HG03457 (cell line): ENCODE measurements around the gene CRYBB2.
"Not testable (repeated sequence)": the region's sequence is repeated elsewhere in the genome, so short reads cannot be mapped to it uniquely, and the experiment has no call there.

Experiments
- ATAC-seq: cut with Tn5 transposase; IDR thresholded peaks from one replicate; pipeline ENCODE4 v1.9.1; 2021; ENCODE audit warnings: moderate number of reproducible peaks; ENCODE audit not compliant: unreplicated experiment

Gene CRYBB2, protein sequence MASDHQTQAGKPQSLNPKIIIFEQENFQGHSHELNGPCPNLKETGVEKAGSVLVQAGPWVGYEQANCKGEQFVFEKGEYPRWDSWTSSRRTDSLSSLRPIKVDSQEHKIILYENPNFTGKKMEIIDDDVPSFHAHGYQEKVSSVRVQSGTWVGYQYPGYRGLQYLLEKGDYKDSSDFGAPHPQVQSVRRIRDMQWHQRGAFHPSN

DNA sequence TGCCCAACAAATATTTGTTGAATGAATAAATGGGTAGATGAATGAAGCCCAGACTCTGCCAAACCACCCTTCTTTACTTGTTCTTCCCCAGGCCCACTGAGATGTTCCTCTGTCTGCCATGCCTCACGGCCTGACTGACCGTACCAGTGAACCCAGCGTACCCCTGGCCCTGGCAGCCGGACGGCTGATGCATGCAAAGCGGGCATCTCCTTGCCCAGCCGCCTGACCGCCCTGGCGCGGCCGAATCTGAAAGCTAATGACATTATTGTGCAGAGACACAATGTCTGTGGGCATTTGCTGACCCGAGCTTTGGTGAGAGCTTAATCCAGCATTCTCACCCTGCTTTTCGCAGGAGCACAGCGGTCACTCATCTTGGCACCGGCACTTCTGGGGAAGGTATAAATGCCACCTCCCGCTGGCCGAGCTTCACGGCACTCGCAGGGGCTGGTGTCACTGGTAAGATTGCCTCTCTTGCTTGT lies at the start of gene CRYBB2:
Gene CRYBB2 (plus strand): TSS at position 429 of the 479 bp plus-strand sequence. CDS start 1,791 bp downstream, outside the sequence.
- no peak for ATAC-seq

DNA sequence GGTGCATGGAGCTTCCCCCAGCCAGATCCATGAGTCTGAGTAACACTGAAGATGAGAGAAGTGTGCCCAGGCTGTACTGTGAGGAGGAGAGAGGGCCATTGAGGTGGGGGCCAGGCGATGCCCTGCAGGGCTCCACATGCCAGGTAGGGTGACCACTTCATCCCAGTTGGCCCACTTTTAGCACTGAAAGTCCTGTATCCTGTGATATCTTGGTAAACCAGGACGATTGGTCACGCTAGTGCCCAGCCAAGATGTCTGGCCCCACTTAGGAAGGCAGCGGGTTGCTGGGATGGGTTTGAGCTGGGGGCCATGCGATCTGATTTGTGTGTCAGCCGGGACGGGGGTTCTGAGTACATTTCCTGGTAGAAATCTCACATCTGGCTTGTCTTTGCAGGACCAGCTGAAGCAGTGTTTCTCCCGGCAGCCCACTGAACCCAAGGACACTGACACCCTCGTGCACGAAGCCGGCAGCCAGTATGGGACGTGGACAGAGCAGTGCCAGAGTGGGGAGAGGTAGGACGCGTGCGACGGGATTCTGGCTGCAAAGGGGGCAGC lies 48.9 kb upstream of the CRYBB2 start:
- ATAC-seq = no peak

DNA sequence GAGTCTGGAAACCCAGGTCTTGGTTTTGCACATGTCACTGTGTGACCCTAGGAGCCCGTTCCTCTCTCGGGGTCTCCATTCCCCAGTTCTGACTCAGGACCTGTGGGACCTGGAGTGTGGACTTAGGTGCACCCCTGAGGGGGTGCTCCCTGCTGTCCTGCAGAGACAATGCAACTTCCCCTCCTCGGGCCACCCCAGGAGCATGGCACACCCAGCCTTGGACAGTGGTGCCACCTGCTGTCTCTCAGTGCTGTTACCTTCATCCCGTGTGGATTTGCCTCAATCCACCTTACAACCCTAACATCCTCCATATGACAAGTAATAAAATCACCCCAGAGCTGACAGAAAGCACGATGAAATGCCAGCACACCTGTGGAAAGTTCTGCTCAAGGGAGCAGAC lies 47.3 kb upstream of the CRYBB2 start:
- ATAC-seq = no peak

DNA sequence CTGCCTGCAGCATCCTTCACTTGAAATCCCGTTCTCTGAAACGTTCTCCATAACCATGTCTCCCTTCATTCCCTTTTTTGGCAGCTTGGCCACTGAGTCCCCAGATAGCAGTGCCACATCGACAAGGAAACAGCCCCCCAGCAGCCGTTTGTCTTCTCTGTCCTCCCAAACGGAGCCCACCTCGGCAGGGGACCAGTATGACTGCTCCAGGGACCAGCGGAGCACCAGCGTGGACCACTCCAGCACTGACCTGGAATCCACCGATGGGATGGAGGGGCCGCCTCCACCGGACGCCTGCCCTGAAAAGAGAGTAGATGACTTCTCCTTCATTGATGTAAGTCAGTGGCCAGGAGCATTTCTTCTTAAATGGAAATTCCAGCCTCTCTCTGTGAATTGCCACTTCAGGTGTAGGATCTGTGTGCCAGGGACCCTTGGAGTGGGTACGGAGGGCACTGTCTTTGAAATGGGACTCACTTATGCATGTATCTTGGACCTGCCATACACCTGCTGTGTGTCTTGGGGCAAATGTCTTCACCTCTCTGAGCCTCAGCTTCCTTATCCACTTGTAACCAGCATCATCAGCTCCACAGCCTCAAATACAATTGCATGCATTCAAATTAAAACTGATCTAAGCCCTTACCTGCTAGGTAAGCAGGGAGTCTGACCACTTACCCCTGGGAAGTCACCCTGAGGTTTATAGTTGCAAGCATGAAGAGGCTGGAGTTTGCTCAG lies 45.1 kb upstream of the CRYBB2 start:
- ATAC-seq = no peak

DNA sequence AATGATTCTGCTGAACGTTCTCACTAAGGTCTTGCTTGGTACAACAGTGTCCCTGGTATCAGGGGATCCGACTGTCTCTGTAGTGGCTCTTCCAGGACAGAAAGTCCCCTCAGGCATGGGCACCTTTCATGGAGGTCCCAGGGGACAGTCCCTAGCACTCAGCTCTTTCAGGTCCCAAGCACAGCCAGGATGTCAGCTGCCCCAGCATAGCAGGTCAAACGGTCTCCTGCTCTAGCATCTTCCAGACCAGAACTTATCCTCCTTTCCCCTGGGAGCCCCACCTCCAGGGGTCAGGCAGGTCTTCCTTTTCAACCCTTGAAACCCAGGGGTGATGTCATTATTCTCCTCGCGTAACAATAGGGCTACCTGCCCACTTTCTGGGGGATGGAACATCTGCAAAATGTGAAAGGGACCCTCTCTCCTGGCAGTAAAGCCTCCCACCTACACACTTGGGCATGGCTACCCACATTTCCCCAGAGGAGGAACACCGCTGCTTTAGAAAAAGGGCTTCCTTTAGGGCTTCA lies 44.5 kb upstream of the CRYBB2 start:
- ATAC-seq = no peak

DNA sequence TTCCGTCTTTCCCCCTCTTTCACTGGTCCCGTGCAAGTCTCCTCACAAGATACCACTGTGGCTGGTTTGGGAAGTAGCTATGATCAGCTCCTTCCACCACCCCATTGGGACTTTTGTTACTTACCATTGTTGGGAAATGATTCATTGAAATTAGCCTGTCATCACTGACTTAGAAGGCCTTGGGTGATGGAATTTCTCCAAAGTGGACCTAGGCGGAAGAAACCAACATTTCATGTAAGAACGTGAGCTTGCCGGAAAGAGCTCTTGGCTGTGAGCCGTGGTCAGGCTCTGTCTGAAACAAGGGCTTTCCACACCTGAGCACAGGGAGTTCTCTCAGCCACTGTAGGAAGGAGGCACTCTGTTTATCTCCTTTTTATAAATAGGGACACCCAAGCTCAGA lies 43.3 kb upstream of the CRYBB2 start:
- no peak for ATAC-seq

DNA sequence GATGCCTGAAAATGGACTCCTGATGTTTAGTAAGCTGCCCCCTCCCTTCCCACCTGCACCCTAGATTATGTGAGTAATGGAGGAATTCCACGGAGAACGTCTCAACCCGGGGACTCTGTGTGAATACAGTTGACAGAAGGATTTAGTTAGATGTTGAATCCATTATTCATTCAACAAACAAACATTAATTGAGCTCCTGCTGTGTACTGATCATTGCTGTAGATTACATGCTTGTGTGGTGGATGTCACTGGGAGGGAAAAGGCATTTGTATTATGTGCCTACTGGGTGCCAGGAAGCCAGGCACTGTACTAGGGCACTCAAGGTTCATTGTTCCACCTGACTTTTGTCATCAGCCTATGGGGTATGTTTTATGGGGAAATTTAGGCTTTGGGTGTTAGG lies 42.6 kb upstream of the CRYBB2 start:
- no peak for ATAC-seq

DNA sequence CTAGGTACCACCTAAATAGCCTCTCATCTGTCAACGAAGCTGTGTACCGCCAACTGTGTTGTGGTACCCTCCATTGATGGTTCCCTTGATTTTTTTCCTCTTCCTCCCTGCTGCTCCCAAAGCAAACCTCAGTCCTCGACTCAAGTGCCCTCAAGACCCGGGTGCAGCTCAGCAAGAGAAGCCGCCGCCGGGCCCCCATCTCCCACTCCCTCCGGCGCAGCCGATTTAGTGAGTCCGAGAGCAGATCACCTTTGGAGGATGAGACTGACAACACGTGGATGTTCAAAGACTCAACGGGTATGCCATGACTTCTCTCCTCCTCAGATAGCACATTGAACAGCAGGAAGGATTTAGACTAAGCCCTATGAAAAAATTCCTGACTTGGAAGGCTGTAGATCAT lies 42.2 kb upstream of the CRYBB2 start:
- ATAC-seq = no peak

DNA sequence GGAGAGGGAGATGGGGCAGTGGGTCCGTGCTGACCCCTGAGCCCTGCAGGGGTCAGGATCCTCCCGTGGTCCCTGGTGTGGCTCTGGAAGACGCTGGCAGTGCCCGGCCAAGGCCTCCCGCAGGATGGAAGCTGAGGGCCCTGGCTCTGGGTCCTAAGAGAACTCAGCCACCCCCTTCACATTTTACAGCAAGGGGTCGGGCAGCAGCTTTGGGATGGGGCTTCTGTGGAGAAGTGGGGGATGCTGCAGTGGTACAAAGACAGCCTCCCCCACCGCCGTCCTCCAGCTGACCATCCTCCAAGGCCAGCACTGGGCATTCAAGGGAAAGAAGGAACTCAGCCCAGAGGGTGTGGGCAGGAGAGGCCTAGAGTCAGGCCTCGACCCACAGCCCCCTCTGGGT lies 41.5 kb upstream of the CRYBB2 start:
- no peak for ATAC-seq

DNA sequence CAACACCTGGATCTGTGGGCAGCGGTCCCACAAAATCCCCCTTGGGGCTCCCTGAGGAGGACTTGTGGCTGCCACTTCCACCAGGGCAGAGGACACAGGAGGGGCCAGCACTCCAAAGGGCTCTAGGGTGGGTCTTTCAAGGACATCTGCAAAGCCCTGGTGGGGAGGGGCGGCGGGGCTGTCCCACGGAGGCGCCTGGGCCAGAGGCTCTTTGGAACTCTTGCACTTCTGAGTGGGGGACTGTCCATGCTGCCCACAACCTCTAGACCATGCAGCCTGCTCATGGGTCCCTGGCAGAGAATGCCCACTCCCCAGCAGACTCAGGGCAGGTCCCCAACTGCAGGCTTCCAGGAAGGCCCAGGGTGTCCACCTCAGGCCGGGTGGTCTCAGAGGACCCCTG lies 41.1 kb upstream of the CRYBB2 start:
- ATAC-seq = not testable (repeated sequence)

DNA sequence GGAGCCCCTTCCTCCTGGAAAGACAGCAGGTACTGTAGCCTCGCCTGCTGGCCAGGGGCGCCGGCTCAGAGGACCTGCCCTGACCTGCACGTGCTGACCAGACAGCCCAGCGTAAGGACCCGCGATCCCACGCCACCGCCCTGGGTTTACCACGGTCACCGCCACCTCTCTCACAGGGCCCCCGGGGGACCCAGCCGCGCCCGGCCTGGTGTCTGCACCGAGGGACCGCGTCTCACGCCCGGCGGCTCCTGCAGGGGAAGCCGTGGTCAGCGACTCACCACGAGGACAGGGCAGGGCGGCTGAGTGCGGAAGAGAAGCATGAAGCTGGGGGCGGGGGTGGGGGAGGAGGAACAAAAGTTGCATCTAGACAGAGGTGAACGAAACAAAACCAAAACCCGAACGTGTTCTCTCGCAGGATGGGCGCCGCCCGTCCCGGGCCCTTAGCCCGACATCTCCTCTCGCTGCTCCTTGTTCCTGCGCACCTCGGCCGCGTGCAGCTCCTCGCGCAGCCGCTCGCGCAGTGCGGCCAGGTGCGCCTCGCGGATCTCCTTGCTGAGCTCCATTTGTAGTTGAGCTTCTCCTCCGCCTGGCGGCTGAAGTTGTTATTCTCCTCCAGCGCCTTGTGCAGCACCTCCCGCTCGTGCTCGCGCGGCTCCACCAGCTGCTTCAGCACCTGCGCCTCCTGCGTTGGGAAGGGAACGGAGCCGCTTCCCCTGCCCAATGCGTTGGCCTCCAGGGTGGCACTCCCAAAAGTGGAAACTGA lies 40.4 kb upstream of the CRYBB2 start:
- ATAC-seq = not testable (repeated sequence)

DNA sequence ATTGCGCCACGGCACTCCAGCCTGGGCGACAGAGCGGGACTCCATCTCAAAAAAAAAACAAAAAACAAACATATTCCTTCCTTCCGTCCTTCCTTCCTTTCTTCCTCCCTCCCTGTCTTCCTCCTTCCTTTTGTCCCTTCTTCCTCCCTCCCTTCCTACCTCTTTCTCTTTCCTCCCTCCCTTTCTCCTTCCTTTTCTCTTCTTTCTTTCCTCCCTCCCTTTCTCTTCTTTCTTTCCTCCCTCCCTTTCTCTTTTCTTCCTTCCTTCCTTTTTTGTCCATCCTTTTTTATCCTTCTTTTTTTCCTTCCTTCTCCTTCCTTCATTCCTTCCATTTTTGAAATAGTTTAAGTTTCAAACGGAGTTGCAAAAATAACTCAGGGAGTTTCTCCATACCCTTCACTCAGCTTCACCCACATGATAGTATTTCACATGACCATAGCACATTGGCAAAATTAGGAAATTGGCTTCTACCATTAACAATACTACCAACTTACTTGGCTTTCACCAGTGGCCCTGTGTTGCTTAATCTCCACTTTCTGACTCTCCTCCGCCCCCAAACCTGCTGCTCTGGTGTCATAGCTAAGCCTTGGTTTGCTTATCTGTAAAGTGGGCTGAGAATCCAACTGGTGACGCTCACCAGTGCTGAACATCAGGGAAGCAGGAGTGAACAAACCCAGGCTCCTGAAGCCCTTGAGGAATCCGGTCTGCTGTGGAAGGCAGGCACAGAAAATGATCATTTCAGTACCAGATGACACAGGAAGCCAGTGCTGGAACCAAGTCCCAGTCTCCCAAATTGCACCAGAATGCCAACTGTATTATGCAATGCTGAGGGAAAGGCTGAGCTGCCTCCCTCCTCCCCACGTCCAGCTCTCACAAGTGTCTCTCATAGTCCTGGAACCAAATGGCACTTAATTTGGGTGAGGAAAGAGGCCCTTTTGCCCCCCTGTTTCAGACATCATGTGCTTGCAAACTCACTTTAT lies 37.0 kb upstream of the CRYBB2 start:
- ATAC-seq = no peak

DNA sequence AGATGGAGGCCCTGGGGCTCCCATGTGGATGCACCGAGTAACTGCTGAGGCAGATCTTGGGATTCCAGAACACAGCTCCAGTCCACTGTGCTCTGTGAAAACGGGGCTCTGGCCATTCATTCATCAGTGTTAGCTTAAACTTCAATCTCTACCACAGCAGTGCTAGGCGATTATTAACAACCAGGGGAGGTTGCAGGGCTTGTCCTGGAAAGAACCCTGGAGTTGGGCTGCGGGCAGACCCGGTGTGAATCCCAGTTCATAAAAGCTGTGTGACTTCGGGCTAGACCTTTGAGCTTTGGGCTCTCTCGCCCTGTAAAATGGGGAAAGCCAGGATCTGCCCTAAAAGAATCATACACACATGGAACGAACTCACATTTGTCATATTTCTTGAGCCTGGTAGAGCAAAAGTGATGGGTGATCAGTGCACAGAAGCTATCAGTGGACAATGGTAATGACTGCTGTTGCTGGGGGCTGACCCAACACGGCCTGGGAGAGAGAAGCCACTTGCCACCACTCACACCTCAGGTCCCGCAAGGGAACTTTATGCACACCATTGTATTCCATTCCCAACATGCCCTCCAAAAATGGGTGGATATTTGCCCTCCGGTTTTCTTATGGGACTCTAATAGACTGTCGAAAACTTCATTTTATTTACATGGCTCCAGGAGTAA lies 35.4 kb upstream of the CRYBB2 start:
- ATAC-seq = no peak

DNA sequence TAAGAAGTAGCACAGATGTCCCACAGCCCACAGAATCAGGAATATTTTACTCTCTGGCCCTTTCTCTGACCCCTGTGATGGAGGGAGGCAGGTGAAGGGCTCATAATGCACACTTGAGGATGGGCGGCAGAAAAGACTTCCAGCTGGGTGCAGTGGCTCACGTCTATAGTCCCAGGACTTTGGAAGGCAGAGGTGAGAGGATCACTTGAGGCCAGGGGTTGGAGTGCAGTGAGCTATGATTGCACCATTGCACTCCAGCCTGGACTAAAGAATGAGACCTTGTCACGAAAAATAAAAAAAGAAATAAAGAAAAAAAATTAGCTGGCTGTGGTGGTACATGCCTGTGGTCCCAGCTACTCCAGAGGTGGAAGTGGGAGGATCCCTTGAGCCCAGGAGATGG lies 33.3 kb upstream of the CRYBB2 start:
- ATAC-seq = no peak

DNA sequence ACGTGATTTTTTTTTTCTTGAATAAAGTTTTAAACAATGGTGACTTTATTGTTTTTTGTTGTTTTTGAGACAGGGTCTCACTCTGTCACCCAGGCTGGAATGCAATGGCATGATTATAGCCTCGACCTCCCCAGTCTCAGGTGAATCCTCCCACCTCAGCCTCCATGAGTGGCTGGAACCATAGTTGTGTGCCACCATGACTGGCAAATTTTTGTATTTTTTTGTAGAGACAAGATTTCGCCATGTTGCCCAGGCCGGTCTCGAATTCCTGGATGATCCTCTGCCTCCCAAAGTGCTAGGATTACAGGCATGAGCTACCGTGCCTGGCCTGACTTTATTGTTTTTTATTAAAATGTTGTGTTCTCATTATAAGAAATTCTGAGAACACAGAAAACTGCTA lies 32.0 kb upstream of the CRYBB2 start:
- ATAC-seq = no peak

DNA sequence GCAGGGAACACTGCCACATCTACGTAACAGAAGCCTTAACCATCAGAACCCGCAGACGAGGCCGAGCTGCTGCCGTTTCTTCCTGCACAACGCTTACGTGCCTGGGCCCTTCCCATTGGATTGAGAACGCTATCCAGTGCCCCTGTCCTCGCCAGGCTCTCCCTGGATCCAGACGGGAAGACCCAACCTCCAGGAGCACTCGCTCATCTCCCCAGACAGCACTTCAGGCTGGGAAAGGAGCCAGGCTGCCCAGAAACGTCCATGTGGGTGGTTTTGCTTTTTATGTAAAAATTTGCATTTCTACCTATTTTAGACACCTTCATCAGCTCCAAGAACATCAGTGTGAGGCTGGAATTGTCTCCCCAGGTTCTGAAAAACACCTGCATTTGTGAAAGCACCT lies 27.0 kb upstream of the CRYBB2 start:
- no peak for ATAC-seq

DNA sequence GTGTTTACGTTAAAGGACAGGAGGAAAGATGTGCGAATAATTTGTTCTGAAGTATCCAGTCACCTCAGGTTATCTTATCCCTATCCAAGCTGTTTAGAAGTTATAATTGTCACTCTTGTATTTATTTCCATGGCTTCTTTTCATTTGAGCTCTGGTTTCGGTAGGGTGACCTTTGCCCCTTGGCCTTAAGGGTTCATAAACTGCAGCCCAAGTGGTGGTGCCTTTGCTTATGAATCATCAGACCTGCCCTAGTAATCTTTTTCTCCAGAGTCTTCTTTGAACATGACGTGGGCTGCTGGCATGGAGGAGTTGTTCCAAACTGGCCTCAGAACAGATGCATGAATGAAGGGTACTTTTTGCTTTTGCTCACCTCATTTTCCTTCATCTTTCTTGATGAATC lies 26.3 kb upstream of the CRYBB2 start:
- ATAC-seq = no peak

DNA sequence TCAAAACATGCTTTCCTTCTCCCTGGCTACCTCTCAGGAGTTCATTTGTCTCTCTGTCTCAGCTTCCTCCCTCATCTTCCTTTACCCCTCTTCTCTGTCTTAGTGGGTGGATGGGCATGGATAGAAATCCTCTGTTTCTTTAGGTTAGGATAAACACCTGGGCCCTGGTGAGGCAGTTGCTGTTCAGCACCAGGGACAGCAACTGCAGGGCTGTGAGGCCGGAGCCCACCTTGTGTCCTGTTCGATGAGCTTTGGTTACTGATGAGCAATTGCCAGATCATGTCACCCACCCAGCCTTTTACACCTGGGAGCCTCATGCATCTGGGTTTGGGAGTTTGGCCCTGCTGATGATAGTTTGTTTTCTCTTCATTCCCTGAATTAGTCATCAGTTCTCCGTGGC lies 25.9 kb upstream of the CRYBB2 start:
- ATAC-seq = no peak

DNA sequence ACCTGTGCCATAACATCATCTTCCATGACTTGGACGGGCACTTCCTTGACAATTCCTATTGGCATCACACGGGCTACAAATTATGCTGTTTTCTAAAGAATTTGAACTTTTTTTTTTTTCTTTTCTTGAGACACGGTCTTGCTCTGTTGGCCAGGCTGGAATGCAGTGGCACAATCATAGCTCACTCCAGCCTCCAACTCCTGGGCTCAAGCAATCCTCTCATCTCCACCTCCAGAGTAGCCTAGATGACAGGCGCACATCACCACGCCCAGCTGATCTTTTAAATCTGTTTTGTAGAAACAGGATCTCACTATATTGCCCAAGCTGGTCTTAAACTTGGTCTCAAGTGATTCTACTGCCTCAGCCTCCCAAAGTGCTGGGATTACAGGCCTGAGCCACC lies 23.1 kb upstream of the CRYBB2 start:
- ATAC-seq = no peak

DNA sequence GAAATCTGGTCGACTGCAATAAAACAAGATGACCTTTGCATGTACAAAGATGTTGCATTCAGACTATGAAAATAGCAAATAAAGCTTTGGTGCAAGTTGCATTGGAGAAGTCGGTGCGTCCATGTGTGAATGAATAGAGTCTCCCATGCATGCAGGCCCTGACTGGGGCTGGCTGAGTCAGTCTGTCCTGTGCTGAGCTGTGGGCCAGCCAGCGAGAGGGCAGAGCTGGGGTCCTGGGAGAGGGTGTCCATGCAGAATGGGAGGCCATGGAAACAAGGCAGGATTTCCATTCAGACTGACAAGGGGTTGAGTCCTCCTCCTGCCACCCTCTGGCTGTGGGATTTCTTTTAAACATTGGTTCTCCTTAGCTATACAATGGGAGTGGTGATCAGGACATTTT lies 22.1 kb upstream of the CRYBB2 start:
- ATAC-seq = no peak
